GM21360 (cell line): ENCODE measurements around the gene TRIM49D1.
"Not testable (repeated sequence)": the region's sequence is repeated elsewhere in the genome, so short reads cannot be mapped to it uniquely, and the experiment has no call there.

Experiments used
- ATAC-seq: cut with Tn5 transposase; IDR thresholded peaks from one replicate; pipeline ENCODE4 v1.9.1; 2021; ENCODE audit warnings: mild to moderate bottlenecking, moderate library complexity; ENCODE audit not compliant: unreplicated experiment

The TRIM49D1 gene

DNA sequence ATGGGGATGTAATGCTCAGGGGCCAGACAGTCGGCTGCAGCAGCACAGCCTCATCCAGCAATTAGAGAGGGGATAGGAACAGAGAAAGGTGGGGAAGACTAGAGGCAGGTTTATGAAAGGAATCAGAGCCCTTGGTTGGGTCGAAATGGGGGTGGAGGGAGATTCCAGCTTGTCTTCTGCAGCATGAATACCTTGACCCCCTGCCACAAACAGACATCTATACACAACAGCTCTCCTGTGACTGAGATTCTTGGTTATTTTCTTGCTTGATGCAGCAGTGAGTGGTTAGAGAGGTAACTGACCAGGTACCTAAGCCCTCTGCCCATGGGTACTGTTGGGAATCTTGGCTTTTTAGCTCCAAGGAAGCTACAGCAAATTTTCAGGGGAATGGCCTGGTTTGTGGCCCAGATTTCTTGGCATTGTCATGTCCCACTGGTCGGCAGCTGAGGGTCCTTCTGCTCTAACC, at the start of gene TRIM49D1:
Gene TRIM49D1, minus strand, starts transcription at position 51 of the 466 bp plus-strand sequence. CDS start 4,535 bp downstream, outside the sequence.
- no peak for ATAC-seq

DNA sequence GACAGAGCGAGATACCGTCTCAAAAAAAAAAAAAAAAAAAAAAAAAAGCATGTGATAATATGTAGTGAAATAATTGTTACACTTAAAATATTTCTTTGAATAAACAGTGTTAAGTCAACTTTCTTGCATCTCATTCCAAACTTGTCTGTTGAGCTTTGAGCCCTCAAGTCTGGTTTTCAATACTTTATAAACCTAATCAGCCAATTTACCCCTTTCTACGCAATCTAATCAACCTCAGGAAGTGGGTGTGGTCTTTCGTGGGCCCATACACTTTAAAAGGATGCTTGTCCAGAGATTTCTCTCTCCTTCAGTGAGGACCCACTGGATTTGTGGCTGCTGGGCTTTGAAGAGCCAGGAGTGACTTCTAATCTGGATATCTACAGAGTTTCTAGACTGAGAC, 43.7 kb upstream of the TRIM49D1 start, which contains the start of gene TRIM64:
Gene TRIM64, plus strand, starts transcription at position 301 of the 400 bp plus-strand sequence. CDS start 2,467 bp downstream, outside the sequence.
- not testable (repeated sequence) for ATAC-seq

- ATAC-seq, result not testable (repeated sequence)
Observed at GRCh38 chr11:89960833-89961232, 38.8 kb upstream of the TRIM49D1 start.

GRCh38 chr11:89923764-89924163, 1.7 kb upstream of the TRIM49D1 start, which contains the start of gene TRIM49D2:
TSS of gene TRIM49D2 (plus strand) at chr11:89924064. CDS start at chr11:89926762, 2,698 bp downstream.
- not testable (repeated sequence) for ATAC-seq

GRCh38 chr11:89900809-89901208, 21.2 kb downstream of the TRIM49D1 start:
- ATAC-seq, result not testable (repeated sequence)

GRCh38 chr11:89893245-89893644, 28.8 kb downstream of the TRIM49D1 start:
- not testable (repeated sequence) for ATAC-seq

- not testable (repeated sequence) for ATAC-seq
Observed at GRCh38 chr11:89877511-89877910, 44.5 kb downstream of the TRIM49D1 start.

DNA sequence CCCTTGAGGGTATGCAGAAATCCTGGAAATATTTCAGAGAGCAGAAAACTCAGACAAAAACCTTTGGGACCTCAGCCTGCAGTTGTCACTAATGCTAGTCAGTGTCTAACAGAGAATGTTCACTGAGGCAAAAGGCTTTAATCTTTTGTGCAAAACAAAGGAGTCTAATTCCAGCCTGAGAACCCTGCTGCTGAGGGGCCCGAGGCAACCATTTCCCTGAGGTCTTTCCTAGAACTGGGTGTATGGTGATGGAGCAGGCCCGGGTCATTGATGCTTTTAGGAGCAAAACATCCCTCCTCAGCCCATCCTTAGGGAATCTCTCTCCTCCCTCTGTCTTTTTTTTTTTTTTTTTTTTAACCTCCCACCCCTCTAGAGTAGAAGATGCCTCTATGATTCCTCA, 49.5 kb downstream of the TRIM49D1 start:
- not testable (repeated sequence) for ATAC-seq

- ATAC-seq, result not testable (repeated sequence)
Observed at GRCh38 chr11:89865223-89865622, 56.8 kb downstream of the TRIM49D1 start.

- not testable (repeated sequence) for ATAC-seq
Observed at GRCh38 chr11:89863906-89864704, 57.9 kb downstream of the TRIM49D1 start.
